ENCODE results near the gene GFOD2.

DNA sequence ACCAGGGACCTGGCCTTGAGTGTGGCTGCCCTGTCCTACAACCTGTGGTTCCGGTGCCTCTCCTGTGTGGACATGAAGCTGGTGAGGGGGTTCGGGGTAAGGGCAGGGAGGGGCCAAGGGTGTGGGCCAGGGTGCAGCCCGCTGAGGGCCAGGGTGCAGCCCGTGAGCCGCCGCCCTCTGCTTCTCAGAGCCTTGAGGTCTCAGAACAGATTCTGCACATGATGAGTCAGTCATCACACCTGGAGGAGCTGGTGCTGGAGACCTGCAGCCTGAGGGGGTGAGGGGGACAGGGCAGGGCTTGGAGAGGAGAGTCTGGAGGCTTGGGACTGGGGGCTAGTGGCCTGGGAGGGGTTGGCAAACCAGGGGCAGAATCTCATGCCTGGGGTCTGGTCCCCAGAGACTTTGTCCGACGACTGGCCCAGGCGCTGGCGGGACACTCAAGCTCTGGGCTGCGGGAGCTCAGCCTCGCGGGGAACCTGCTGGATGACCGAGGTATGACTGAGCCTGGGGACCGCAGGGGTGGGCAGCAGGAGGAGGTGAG, 71.9 kb downstream of the GFOD2 start:
- TF ChIP-seq GATA2 (IDR thresholded peaks at IDR 0.05; ENCODE audit: low read depth, low read length) (no peak), GATA3 (IDR thresholded peaks at IDR 0.05; ENCODE audit: low read depth, low read length) (no peak)
